ENCODE data around the gene CCDC112.

DNA sequence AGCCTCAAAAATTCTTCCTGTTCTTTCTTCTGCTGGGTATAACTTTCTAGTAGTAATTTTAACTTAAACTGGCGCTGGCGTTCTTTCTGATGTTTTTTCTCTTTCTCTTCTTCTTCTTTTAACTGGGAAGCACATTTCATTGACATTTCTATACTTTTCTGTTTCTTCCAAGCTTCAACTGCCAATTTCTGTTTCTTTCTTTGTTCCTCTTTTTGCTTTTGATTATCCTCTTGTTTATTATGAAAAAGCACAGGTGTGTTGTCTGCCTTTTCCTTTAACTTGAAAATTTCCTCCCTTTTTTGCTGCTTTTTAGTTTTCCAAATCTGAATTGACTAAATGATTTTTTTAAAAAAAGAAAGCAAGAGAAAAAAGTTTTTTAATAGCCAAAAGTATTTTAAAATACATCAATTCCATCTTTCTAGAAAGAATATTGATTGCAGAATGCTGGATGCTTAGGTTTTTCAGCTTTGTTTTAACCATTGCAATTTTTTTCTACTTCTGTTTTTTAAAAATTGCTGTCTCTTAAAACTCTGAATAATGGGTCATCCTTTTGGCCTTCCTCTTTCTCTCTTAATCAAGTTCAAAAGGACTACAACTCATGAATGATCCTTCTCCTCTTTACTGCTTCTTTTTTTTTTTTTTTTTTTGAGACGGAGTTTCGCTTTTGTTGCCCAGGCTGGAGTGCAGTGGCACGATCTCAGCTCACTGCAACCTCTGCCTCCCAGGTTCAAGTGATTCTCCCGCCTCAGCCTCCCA lies 25.0 kb downstream of the CCDC112 start:
- TF ChIP-seq CTCF (IDR thresholded peaks at IDR 0.05 in 8 of 11, conservative IDR thresholded peaks at IDR 0.05 in 3 of 11) (no peak), POLR2A (IDR thresholded peaks at IDR 0.05) (no peak), POLR2AphosphoS5 (IDR thresholded peaks at IDR 0.05) (no peak)
